D721Med (cell line): ENCODE results near the gene SMAD3.

ENCODE experiments used
- DNase-seq: peaks from one replicate; pipeline ENCODE4 v3.0.0; 2011; ENCODE audit warnings: low spot score; ENCODE audit not compliant: insufficient read length
- FAIRE-seq: peaks from 2 replicates; lab custom pipeline; 2011; peaks lifted over from hg19 to GRCh38; lab: Jason Lieb, UNC
- TF ChIP-seq, protein P1 (sequence below): IDR thresholded peaks from 2 replicates; pipeline ENCODE4 v1.5.1; 2012; ENCODE audit warnings: mild to moderate bottlenecking, control low read depth; ENCODE audit not compliant: insufficient read depth; ENCODE audit errors: missing control alignments

Gene SMAD3

GRCh38 chr15:67207555-67208207 is 142.3 kb downstream of the SMAD3 start:
- TF ChIP-seq, protein P1, sequence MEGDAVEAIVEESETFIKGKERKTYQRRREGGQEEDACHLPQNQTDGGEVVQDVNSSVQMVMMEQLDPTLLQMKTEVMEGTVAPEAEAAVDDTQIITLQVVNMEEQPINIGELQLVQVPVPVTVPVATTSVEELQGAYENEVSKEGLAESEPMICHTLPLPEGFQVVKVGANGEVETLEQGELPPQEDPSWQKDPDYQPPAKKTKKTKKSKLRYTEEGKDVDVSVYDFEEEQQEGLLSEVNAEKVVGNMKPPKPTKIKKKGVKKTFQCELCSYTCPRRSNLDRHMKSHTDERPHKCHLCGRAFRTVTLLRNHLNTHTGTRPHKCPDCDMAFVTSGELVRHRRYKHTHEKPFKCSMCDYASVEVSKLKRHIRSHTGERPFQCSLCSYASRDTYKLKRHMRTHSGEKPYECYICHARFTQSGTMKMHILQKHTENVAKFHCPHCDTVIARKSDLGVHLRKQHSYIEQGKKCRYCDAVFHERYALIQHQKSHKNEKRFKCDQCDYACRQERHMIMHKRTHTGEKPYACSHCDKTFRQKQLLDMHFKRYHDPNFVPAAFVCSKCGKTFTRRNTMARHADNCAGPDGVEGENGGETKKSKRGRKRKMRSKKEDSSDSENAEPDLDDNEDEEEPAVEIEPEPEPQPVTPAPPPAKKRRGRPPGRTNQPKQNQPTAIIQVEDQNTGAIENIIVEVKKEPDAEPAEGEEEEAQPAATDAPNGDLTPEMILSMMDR: no peak
- FAIRE-seq (no peak), DNase-seq (no peak)

DNA sequence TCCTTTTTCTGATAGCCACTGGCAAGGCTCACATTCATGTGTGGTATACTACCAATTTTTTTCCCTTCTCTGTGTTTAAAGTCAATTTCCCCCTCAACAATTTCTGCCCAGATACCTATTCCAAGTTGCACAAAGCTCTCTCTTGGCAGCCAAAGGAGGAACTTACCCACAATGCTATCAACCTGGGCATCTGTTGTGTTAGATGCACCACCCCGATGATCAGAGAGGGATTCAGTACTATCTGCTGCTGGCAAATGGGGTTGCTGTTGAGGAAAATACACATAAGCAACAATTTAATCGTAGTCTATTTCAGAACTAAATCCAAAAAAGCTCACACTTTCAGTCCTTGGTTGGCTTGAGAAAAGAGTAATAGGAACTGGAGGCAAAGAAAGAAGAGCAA is 143.0 kb downstream of the SMAD3 start:
- TF ChIP-seq, protein P1: no peak
- FAIRE-seq (no peak), DNase-seq (no peak)

DNA sequence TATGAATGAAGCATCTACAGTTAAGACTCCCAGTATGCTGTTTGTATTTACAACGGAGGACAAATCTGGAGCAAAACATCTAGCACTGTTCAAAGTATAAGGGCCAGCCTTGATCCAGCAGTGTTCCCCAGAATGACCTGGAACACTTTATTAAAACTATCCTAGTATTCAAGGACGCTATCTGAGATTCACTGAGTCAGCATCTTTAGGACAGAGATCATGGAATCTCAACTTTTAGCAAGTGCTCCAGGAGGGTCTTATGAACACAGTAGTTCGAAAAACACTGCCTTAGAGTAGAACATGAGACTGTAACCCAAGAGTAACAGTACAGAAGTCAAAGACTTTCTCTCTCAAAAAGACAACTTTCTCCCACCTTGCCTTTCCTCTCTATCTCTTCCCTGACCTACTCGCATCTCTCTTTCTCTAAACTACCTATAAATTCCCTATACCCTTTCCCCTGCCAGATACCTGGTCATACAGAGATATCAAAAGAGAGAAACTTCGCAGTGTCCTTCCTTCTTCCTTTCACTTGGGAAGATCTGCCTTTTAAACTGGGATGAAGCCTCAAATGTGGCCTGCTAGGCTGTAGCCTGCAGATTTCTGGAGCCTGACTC is 145.3 kb downstream of the SMAD3 start:
- FAIRE-seq (no peak), DNase-seq (no peak)
- TF ChIP-seq, protein P1: no peak

DNA sequence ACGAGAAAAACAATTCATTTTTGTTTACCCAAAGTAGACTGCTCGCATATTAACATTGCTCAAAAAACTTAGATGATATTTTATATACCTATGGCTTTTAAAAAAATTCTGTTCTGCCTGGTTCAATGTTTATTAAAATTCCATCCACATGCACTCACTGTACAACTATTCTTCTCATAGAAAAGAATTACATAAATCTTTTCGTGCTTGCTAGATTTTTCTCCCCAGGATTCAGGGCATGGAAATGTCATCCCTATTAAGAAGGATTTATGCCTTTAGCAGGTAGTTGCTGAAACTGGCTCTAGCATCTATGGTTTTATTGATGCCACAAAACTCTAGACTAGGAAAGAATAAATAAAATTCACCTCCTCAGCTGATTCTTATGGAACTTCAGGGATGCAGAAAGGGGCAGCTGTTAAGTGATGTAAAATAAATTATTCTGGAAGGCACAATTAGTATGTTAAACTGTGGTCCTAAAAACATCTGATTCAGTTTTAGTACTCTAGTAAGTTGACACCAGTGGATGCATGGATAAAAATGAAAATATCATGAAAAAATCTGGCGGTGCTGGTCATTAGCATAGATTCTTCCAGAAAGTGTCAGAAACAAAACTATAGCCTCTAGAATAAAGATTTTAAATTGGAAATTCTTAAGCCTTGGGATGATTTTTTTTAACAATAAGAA is 147.4 kb downstream of the SMAD3 start:
- FAIRE-seq: no peak

DNA sequence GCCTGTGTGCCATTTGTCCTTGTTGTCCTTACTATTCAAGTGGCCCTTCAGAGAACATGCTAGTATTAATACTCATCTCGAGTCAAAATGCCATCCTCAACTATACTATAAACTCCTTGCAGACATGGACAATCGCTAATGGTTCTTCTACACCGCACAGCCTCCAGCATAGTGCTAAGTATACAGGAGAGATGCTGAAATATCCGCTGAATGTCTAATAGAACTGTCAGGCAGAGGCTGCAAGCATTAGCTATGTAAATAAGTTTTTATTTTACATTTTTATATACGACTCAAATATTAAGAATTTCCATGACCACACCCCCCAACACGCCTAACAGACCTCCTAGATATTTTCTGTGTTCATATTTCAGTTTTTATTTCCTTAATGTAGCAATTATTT is 149.7 kb downstream of the SMAD3 start:
- FAIRE-seq (no peak), DNase-seq (no peak)
- TF ChIP-seq, protein P1: no peak

More for the DNA sequence above, 147.4 kb downstream of the SMAD3 start:
- TF ChIP-seq, protein P1: no peak
- DNase-seq: no peak

GRCh38 chr15:67216859-67217258 is 151.5 kb downstream of the SMAD3 start:
- no peak for FAIRE-seq
- no peak for DNase-seq

More at GRCh38 chr15:67216859-67217258, 151.5 kb downstream of the SMAD3 start:
- TF ChIP-seq, protein P1: no peak
